Measurements from ENCODE around the gene DNASE2B.

DNASE2B gene

DNA sequence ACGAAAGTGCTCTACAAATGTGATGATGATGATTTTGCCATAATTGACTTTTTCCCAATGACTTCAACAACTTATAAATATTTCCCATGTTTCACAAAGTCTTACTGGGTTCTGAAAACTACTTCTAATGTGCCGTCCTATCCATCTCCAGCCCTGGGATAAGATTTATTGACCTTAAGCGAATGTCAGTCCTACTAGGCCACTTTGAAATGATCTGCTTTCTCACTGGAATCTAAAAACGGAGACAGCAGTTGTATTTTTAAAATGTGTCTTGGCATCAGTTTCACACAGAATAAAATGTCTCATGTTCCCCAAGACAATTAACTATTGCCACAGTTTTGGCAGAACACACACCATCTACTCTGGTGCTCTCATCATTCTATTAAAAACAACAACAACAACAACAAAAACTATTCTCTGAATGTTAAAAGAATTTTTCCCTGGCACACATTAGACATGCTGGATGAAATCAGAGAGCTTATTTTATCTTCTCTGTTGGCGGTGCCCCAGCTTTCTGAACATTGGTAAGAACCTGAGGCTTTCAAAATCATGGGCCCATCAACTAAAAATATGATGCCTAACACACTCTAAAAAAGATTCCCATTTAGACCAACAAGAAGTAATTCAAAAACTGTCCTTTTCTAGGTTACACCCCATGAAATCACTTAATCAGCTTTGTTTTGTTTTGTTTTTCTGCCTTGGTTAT lies 23.1 kb upstream of the DNASE2B start:
- WGBS, result 99% methylated on average over 5 of the region's 5 CpGs
- Histone ChIP-seq H3K9me3 (ENCODE audit: insufficient read depth, low read depth, low read length) (no peaks in the 10 kb centered on the region), H3K9ac (ENCODE audit: low read depth, low read length) (no peak overlapping the region), H3K36me3 (ENCODE audit: insufficient read depth, low read length) (no peaks in the 10 kb centered on the region), H3K4me3 (ENCODE audit: low read length) (no peak overlapping the region), H3K4me1 (ENCODE audit: insufficient read depth, low read length) (peaks cover 11% of the 10 kb centered on the region), H3K27me3 (ENCODE audit: insufficient read depth, low read length) (no peaks in the 10 kb centered on the region), H3K27ac (ENCODE audit: low read depth, low read length) (no peak overlapping the region)

- H3K4me3 ChIP-seq (ENCODE audit: low read length), result no peak overlapping the region
- no peak overlapping the region for H3K27ac ChIP-seq (ENCODE audit: low read depth, low read length)
- H3K36me3 ChIP-seq (ENCODE audit: insufficient read depth, low read length), result no peaks in the 10 kb centered on the region
- H3K9ac ChIP-seq (ENCODE audit: low read depth, low read length), result no peak overlapping the region
- no peaks in the 10 kb centered on the region for H3K27me3 ChIP-seq (ENCODE audit: insufficient read depth, low read length)
- H3K9me3 ChIP-seq (ENCODE audit: insufficient read depth, low read depth, low read length), result no peaks in the 10 kb centered on the region
- 94% methylated on average over 7 of the region's 7 CpGs for WGBS
- H3K4me1 ChIP-seq (ENCODE audit: insufficient read depth, low read length), result peaks cover 11% of the 10 kb centered on the region
Measured at GRCh38 chr1:84376000-84376910, 22.0 kb upstream of the DNASE2B start.

GRCh38 chr1:84377480-84378095 lies 20.7 kb upstream of the DNASE2B start:
- Histone ChIP-seq H3K27me3 (ENCODE audit: insufficient read depth, low read length) (no peaks in the 10 kb centered on the region), H3K9me3 (ENCODE audit: insufficient read depth, low read depth, low read length) (no peaks in the 10 kb centered on the region), H3K9ac (ENCODE audit: low read depth, low read length) (no peak overlapping the region), H3K4me1 (ENCODE audit: insufficient read depth, low read length) (peaks cover 18% of the 10 kb centered on the region), H3K27ac (ENCODE audit: low read depth, low read length) (no peak overlapping the region), H3K36me3 (ENCODE audit: insufficient read depth, low read length) (no peaks in the 10 kb centered on the region), H3K4me3 (ENCODE audit: low read length) (no peak overlapping the region)
- 96% methylated on average over 3 of the region's 3 CpGs for WGBS

GRCh38 chr1:84379138-84379916 lies 19.0 kb upstream of the DNASE2B start:
- no peaks in the 10 kb centered on the region for H3K9me3 ChIP-seq (ENCODE audit: insufficient read depth, low read depth, low read length)
- H3K27ac ChIP-seq (ENCODE audit: low read depth, low read length), result no peak overlapping the region
- H3K4me1 ChIP-seq (ENCODE audit: insufficient read depth, low read length), result peaks cover 18% of the 10 kb centered on the region
- H3K27me3 ChIP-seq (ENCODE audit: insufficient read depth, low read length), result no peaks in the 10 kb centered on the region
- no peak overlapping the region for H3K9ac ChIP-seq (ENCODE audit: low read depth, low read length)
- WGBS, result 94% methylated on average over 3 of the region's 4 CpGs
- no peaks in the 10 kb centered on the region for H3K36me3 ChIP-seq (ENCODE audit: insufficient read depth, low read length)
- no peak overlapping the region for H3K4me3 ChIP-seq (ENCODE audit: low read length)

DNA sequence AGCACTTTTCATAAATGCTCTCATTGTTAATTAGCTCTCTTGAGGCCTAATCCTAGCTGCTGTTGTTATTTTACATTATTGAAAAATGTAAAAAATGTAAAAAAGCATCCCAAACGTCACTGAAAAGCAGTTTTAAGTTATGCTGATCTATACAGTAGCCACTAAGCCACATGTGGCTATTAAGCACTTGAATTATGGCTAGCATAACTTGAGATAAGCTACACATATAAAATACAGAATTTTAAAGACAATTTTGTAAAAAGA lies 18.4 kb upstream of the DNASE2B start:
- no peak overlapping the region for H3K4me3 ChIP-seq (ENCODE audit: low read length)
- H3K36me3 ChIP-seq (ENCODE audit: insufficient read depth, low read length), result no peaks in the 10 kb centered on the region
- H3K9me3 ChIP-seq (ENCODE audit: insufficient read depth, low read depth, low read length), result no peaks in the 10 kb centered on the region
- no peaks in the 10 kb centered on the region for H3K27me3 ChIP-seq (ENCODE audit: insufficient read depth, low read length)
- no peak overlapping the region for H3K9ac ChIP-seq (ENCODE audit: low read depth, low read length)
- 60% methylated on average over 1 of the region's 1 CpG for WGBS
- H3K4me1 ChIP-seq (ENCODE audit: insufficient read depth, low read length), result peaks cover 18% of the 10 kb centered on the region
- no peak overlapping the region for H3K27ac ChIP-seq (ENCODE audit: low read depth, low read length)

DNA sequence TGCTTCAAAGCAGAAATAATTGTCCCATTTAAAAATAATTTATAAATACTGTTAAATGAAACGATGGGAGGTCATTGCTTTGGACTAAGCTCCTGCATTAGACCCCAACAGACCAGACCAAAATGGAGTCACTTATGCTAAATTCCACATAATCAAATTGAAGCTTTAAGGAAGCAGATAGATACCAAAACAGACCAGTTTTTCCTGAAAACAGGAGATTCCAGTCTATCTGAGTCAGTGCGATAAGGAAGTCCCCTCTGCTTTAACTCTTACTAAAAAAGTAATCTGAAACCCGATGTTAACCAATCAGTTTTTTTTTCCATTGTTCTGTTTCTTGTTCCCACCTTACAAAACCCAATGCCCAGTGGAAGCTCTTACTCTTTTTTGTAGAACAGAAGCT lies 16.2 kb upstream of the DNASE2B start:
- Histone ChIP-seq H3K9me3 (ENCODE audit: insufficient read depth, low read depth, low read length) (no peaks in the 10 kb centered on the region), H3K27ac (ENCODE audit: low read depth, low read length) (no peak overlapping the region), H3K27me3 (ENCODE audit: insufficient read depth, low read length) (no peaks in the 10 kb centered on the region), H3K36me3 (ENCODE audit: insufficient read depth, low read length) (no peaks in the 10 kb centered on the region), H3K4me1 (ENCODE audit: insufficient read depth, low read length) (peaks cover 18% of the 10 kb centered on the region), H3K9ac (ENCODE audit: low read depth, low read length) (no peak overlapping the region), H3K4me3 (ENCODE audit: low read length) (no peak overlapping the region)
- WGBS, result 94% methylated on average over 3 of the region's 3 CpGs

- Histone ChIP-seq H3K4me3 (ENCODE audit: low read length) (no peak overlapping the region), H3K27me3 (ENCODE audit: insufficient read depth, low read length) (no peaks in the 10 kb centered on the region), H3K27ac (ENCODE audit: low read depth, low read length) (no peak overlapping the region), H3K36me3 (ENCODE audit: insufficient read depth, low read length) (no peaks in the 10 kb centered on the region), H3K4me1 (ENCODE audit: insufficient read depth, low read length) (peaks cover 7% of the 10 kb centered on the region), H3K9ac (ENCODE audit: low read depth, low read length) (no peak overlapping the region), H3K9me3 (ENCODE audit: insufficient read depth, low read depth, low read length) (no peaks in the 10 kb centered on the region)
- WGBS, result 85% methylated on average over 1 of the region's 1 CpG
Measured at GRCh38 chr1:84385347-84385746, 12.9 kb upstream of the DNASE2B start.

GRCh38 chr1:84386716-84387479 lies 11.4 kb upstream of the DNASE2B start:
- Histone ChIP-seq H3K9me3 (ENCODE audit: insufficient read depth, low read depth, low read length) (no peaks in the 10 kb centered on the region), H3K4me1 (ENCODE audit: insufficient read depth, low read length) (peaks cover 11% of the 10 kb centered on the region), H3K9ac (ENCODE audit: low read depth, low read length) (no peak overlapping the region), H3K4me3 (ENCODE audit: low read length) (no peak overlapping the region), H3K36me3 (ENCODE audit: insufficient read depth, low read length) (no peaks in the 10 kb centered on the region), H3K27me3 (ENCODE audit: insufficient read depth, low read length) (no peaks in the 10 kb centered on the region), H3K27ac (ENCODE audit: low read depth, low read length) (no peak overlapping the region)
- WGBS, result 89% methylated on average over 5 of the region's 5 CpGs

DNA sequence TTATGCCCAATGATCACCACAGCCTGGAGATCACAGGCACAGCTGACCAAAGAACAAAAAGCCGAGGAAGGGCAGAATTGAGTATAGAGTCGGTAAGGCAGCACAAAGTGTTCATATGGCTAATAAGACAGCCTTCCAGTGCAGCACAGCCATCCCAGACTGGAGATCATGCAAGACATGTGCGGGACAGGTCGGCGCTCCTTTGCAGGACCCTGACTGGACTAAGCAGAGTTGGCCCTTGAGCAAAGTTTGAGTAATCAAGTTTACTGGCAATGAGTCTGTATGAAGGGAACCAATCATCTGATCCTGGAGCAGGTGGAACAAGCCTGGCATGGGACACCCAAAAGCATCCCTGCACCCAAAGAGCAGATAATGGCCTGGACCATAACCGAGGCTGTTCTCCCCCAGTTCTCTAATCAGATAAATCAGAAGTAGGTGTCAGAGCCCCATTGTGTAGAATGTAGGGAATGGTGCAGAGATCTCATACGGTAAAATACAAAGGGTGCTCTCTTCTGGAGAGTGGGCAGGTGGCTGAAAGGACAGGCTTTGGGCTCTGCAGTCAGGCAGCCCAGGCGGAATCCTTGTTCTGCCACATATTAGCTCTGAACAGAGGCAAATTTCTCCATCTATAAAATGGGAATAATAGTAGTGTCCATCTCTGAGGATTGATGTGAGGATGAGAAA lies 10.7 kb upstream of the DNASE2B start:
- H3K4me3 ChIP-seq (ENCODE audit: low read length), result no peak overlapping the region
- WGBS, result 85% methylated on average over 8 of the region's 8 CpGs

DNA sequence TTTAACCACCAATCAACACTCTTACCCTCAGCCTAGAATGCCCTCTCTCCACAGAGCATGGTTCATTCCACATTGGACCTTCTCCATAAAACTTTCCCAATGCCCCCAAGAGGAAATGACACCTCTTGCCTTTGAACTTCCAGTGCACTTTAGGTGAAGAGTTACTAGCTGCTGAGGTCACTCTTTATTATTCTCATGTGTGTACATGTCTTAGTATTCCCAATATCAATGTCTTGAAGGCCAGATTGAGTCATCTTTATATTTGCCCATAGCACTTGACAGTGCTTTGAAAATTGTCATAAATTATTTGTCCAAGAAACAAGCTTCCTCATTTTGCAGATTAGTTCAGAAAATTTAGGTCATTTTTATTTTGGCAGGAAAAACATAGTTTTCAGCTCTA lies 8.1 kb upstream of the DNASE2B start:
- Histone ChIP-seq H3K4me1 (ENCODE audit: insufficient read depth, low read length) (peaks cover 8% of the 10 kb centered on the region), H3K9ac (ENCODE audit: low read depth, low read length) (no peak overlapping the region), H3K4me3 (ENCODE audit: low read length) (no peak overlapping the region), H3K27ac (ENCODE audit: low read depth, low read length) (no peak overlapping the region), H3K36me3 (ENCODE audit: insufficient read depth, low read length) (no peaks in the 10 kb centered on the region), H3K9me3 (ENCODE audit: insufficient read depth, low read depth, low read length) (no peaks in the 10 kb centered on the region), H3K27me3 (ENCODE audit: insufficient read depth, low read length) (no peaks in the 10 kb centered on the region)

More for the DNA sequence above, 10.7 kb upstream of the DNASE2B start:
- no peaks in the 10 kb centered on the region for H3K36me3 ChIP-seq (ENCODE audit: insufficient read depth, low read length)
- no peak overlapping the region for H3K9ac ChIP-seq (ENCODE audit: low read depth, low read length)
- H3K27ac ChIP-seq (ENCODE audit: low read depth, low read length), result no peak overlapping the region
- H3K4me1 ChIP-seq (ENCODE audit: insufficient read depth, low read length), result peaks cover 8% of the 10 kb centered on the region
- no peaks in the 10 kb centered on the region for H3K27me3 ChIP-seq (ENCODE audit: insufficient read depth, low read length)
- no peaks in the 10 kb centered on the region for H3K9me3 ChIP-seq (ENCODE audit: insufficient read depth, low read depth, low read length)

All from HUES64 (cell line).